GM11168 (cell line): ENCODE data around the gene WNT5B.

ENCODE experiments used
- in situ Hi-C: fragments of 300-500 bp; cut with MboI; formaldehyde crosslinking; loops from one replicate; pipeline ENCODE4 v1.12.0; 2022; ENCODE audit warnings: low sequenced_read_pairs; ENCODE audit not compliant: unreplicated experiment

The WNT5B gene

DNA sequence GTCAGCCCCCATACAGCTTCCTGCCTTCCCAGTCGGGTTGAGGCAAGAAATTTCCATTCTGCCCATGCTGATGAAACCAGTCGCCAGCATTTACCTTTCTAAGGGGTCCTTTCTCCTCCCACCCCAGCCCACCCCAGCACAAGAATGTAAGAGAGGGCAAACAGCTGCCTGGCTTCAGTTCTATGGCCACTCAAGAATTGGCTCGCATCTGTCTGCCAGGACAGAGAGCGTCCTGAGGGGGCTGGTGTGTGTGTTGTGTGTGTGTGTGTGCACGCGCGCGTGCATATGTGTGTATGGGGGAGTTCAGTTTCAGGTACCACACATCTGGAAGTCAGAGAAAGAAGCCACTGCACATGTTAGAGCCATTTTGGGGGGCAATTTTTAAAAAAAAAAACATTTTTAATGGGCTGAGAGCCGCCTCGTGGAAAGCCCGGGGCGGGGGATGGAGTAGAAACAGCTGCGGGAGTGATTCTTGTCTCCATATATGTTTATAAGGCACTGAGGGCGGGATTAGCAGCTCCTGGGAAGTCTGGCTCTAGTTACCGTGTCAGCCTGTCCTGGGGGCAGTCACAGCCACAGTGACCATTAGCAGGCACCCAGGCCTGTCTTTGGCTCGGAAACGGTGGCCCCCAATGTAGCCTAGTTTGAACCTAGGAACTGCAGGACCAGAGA lies at the start of gene WNT5B:
WNT5B (plus strand) TSS at position 566 of the 672 bp plus-strand sequence. CDS start 2,124 bp downstream, outside the sequence.
- in situ Hi-C loops = no loop called here

DNA sequence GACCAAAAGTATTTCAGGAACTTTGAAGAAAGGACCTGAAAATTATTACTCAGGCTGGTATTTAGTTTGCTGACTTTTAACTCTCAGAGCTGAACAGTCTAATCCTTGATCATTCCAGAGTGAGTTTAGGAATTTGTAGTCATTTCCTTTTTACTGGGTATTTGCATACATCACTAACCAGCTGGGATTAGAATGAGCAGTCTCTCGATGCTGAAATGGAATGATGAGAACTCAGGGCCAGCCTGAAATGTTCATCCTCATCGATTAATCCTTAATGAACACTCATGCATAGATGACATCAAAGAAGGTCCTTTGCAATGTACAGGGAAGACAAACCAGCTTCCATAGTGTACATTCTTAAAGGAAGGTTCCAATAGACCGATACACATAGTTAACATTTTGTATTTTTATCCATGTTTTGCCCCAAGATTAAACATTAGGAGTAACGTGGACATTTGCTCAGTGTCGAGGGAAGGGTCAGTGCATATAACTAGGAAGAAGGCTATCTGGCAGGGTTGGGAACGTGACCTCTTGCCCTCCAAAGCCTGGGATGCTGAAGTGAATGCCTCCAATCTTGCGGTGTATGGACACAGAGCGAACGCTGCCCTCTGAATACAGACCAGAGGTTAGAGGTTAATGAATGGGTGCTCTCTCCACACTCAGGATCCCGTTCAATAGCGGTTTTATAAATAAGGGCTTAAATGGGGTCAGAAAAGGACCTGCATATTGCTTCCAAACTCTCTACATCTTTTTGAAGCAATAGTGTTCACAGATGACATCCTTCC lies 49.2 kb upstream of the WNT5B start:
- in situ Hi-C loops = loop anchor here (5.0 kb wide), 1 partner anchor 63 kb away; no protein-coding TSS in a partner anchor

DNA sequence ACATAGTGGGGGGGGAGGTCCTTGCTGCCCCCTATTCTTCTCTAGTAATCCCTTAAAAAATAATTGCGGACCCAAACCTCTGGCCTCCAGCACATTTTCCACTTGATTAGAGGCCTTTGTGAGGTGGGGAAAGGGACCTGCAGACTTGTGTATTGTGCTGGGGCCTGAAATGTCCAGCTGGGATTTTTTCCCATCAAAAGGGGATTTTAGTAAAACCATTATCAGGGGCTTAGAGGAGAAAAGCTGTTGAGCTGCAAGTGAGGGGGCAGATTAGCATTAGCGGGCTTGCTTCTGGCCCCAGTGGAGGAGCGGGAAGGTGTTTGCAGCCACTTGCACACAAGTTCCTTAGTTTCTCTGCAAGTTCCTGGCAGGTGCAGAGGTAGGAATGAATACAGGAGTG lies 48.5 kb upstream of the WNT5B start:
- in situ Hi-C loops = no loop called here

DNA sequence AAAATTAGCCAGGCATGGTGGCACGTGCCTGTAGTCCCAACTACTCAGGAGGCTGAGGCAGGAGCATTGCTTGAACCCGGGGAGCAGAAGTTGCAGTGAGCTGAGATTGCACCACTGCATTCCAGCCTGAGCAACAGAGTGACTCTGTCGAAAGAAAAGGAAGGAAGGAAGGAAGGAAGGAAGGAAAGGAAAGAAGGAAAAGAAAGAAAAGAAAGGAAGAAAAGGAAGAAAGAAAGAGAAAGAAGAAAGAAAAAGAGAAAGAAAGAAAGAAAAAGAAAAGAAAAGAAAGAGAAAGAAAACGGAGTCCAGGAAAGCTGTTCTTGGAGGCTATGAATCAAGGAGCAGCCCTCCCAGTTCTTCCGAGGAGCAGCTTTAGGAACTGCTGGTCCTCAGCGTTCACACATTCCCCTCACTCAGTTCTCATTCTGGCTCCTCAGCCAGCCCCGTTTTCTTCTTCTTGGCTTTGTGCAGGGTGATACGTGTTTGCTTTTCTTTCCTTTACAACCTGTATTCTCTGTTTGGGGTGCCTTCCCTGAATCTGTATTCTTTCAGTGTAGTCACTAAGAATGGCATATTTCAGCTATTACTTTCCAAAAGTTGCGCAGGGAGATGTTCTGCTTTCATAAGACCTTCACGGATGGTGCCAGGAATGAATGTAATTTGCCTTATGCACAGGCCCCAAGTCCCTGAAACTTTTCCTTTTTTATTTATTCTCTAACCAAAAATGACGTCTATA lies 46.9 kb upstream of the WNT5B start:
- in situ Hi-C loops = no loop called here

DNA sequence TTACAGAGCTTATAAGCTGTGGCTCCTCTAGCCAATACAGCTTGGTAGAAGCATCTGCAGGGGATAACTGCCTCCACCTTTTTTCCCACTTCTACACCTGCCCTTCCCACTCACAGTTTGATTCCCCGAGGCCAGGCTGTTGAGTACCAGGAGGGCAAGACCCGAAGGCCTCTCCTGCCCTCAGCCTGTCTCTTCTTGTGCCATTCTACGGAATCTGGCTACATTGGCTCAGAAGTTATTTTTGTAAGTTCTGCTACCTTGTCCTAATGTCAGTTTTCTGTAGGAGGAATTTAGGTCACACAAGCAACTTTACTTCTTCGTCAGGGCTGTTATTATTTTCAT lies 46.4 kb upstream of the WNT5B start:
- in situ Hi-C loops = no loop called here

DNA sequence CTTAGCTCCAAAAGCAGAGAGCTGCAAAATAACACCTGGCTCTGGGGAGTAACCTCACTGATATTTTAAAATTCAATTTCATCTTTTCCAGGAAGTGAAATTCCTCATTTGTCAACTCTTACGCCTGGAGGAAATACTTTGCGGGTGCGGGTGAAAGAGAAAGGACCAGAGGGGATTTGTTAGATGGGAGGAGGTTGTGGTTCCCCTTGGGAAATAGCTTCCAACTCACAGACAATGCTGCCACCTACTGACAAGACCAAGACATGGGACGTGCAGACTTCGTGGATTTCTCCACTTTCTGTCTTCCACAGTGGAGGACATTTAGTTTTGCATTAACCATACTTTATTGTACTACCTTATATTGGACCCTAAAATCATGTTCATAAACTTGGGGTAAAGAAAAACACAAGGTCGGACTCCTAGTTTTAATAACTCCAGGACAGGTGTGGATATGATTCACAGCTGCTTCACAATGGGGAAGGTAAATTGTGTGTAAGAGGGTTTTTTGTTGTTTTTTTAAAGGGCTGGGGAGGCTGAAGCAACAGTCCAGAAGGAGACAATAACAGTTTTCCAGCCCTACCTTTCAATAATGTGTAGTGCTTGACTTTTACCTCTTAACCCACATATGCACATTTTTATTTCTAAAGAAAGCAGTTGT lies 45.5 kb upstream of the WNT5B start:
- in situ Hi-C loops = no loop called here

DNA sequence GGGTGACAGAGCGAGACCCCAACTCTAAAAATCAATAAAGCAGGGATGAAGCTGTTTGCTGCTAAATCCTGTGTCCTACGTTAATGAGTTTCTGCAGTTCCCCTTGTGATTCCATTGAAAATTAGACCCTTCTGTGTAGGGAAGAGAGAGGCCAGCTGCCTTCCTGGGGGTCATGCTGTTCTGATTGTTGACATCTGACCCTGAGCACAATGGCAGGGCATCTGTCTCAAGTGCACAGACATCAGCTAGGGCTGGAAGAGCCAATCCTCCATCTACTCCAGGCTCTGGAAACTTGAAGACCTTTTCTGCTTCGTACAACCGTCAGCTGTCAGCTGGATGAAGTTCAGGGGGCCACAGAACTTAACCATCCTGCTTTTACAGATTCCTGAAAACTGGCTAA lies 44.7 kb upstream of the WNT5B start:
- in situ Hi-C loops = no loop called here

DNA sequence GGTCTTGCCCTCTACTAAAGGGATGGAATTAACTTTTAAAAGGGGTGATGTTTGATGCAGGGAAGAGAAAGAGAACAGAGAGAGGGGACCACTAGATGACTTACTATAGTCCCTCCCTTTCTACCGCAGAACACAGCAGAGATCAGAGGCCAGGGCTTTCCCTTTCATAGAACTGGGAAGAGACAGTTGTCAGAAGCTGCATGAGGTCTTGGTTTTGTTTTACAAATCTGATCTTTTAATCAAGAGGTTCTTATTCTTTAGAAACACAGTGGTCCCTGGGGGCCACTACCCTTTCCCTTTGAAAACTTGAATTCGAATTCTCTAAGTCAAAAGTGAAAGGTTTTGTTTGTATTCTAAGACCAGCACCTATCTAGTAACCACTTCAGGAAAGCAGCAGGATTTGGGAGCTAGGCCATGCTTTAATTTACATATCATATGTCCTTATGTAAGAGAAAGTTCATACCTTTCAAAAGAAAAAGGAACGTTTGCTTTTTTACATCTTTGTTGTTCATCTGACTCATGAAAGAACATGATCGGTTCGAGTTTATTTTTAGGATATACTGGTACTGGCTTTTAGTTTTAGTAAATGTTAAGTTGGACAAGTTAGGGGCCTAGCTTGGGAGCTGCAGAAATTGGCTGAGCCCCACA lies 41.0 kb upstream of the WNT5B start:
- in situ Hi-C loops = loop anchor here (5.0 kb wide), 1 partner anchor 471 kb away; no protein-coding TSS in a partner anchor

DNA sequence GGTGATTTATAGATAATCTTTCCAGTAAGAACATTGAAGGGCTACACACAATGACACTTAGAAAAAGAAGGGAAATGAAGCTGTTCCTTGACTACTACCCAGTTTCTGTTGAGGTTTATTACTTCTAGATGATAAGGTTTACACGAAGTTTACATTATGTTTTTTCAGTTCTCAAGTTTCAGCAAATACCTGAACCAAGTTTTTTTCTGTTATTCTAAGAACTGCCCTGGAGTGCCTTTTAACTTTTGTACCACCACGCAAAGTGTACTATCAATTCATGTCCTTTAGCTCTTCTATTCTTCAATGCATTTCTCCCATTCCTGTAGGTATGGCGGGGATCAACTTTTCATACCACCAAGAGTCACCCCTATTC lies 40.5 kb upstream of the WNT5B start:
- in situ Hi-C loops = loop anchor here (5.0 kb wide), 1 partner anchor 471 kb away; no protein-coding TSS in a partner anchor

DNA sequence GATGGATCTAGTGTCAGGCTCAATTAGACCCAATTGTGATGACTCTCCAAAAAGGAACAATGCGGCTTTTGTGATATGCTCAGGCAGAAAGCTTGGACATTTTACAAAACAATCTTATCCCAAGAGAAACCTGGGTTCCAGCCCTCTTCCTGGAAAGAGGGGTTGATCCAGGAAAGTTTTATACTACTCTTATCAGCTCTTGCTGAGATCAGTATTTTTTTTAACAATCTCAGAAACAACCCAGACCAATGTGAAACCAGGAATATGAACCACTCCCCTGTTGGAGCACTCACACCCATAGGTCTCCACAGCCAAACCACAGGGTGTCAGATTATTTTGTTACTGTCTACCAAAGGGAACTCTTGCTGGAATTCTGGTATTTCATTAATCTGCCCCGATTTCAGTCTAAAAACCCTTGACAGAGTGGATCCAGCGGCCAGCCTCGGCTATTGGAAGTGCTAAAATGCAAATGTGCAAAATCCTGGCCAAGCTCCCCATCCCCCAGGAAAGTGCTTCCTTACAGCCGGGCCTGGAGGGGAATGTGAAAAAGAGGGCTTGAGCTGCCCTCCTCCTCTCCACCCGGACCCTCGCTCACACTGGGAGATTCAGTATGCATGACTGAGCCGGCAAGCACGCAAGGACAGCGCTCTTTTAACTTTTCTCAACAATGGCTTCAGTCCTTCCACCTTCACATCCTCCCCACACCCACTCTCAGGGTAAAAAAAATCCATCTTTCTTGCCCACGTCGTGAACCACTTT lies 38.6 kb upstream of the WNT5B start:
- in situ Hi-C loops = no loop called here

DNA sequence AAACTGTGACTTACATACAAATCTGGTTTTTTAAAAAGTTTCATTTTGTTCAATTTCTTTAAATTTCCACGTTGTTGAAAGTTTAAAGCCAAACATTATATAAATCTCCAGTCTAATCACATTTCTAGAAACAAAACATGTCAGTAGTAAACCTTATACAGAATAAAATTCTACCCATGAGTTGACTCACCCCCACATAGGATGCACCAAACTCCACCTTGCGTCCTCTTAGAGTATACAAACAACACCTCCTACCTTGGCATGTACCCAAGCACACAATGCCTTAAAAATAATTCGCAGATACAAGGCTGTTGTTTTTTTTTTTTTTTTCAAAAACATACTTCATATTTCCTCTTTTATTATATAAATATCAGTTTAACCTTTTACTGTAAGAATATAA lies 38.0 kb upstream of the WNT5B start:
- in situ Hi-C loops = no loop called here

DNA sequence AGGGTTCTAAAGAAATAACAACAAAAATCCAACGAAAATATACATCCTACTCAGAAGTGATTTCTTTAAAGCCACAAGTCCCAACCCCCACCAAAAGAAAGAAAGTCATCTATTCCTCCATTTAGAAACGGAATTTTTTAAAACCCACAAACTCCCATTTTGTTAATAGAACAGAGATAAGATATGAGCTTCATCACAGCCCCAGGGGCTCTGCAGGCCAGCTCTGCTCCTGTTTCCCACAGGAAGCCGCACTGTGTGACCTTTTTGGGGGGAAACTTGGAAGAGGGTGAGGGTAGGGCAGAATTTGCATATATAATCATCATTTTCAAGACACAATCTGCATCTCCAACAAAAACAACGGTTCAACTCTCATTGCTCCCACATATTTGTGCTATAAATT lies 37.5 kb upstream of the WNT5B start:
- in situ Hi-C loops = no loop called here

DNA sequence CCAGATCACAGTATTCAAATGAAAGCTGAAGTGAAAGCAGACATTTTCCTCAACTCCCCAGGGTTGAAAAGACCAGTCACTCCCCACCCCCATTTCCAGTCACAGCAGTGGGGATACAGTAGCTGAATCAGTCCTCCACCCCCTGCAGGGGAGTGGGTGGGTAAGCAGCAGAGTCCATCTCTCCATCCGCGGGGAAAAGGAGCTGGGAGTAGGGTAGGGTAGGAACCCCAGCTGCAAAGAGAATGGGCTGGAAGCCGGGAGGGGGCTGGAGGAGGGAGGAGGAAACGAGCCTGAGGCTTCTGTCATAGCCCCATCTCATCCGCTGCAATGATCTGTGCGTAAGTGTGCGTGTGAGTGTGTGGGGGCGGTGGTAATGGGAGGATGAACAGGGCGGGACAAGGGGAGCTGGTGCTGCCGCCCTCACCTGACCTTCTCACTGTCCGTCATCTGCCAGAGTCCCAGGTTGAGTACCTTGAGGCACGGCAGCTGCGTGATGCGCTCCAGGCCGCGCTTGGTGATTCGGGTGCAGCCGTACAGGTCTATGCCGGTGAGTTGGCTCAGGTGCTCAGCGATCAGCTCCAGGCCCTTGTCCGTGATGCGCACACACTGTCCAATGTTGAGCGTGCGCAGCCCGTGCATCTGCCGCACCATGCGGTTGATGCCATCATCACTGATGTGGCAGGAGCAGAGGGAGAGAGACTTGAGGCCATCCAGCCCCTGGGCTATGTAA lies 36.4 kb upstream of the WNT5B start:
- in situ Hi-C loops = no loop called here

DNA sequence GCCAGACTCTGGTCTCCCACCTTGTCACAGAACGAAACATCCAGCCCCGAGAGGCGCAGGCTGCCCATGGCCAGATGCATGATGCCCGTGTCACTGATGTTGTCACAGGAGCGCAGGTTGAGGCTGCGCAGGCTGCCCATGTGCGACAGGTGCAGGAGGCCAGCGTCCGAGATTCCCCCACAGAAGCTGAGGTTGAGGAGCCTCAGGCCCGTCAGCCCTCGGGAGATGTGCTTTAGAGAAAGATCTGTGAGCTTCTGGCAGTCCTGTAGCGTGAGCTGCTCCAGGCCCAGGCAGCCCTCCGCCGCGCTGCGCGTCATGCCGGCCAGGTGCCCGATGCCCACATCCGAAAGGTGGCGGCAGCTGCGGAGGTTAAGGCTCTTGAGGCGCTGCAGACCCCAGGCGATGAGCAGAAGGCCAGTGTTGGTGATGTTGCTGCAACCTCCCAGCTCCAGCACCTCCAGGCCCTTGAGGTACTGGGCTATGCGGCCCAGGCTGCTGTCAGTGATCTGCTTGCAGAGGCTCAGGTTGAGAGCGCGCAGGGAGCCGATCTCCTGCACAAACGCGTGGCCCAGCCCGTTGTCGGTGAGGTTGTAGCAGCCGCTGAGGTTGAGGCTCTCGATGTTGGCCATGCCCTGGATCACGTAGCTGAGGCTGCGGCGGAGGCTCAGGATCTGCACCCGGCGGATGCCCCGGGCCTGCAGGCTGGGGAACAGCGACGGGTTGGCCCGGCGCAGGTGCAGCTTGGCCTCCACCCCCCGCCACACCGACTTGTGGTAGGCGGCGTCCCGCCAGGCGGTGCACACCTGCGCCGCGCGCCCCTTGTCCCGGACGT lies 35.6 kb upstream of the WNT5B start:
- in situ Hi-C loops = no loop called here

DNA sequence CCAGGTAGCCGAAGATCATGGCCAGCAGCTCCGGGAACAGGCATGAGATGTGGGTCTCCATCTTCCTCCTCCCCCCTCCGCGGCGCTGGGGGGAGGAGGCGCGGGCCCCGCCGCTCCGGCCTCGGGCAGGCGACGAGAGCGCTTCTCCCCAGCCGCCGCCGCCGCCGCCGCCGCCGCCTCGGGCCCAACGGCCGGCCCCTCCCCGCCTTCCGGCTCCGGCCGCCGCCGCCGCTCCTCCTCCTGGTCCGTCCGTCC lies 35.1 kb upstream of the WNT5B start:
- in situ Hi-C loops = no loop called here

DNA sequence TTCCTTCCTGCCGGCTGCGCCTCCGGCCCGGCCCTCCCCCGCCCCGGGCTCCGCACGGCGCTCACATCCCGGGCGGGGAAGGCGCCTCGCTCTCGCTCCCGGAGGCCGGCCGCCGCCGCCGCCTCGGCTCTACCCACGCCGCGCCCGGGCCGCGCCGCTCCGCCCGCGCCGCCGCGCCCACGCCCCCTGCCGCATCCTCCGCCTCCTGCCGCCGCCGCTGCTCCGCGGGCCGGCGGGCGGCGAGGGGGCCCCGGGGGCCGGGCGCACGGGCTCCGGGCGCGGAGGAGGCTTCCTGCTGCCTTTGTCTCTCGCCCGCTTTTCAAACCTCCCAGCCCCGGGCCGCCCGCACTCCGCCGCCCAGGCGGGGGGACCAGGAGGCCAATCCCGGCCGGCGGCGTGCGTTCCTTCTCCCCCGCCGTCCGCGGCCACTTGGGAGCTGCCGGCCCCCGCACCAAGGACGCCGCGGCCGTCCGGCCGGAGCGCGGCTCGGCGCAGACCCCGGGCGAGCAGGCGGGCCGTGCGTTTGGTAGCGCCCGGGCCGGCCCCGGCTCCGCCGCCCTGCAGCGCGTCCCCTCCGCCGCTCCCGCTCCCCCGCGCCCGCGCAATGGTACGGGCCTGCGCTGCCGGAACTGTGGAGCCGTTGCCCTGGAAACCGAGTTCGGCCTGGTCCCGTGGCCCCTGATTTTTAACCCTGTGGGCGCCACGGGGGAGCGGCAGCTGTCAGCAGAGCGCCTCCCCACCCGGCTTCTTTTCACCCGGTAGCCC lies 34.6 kb upstream of the WNT5B start, which contains the start of gene FBXL14:
FBXL14 (minus strand) TSS at position 321 of the 765 bp plus-strand sequence. CDS start 515 bp downstream, outside the sequence.
- in situ Hi-C loops = no loop called here

DNA sequence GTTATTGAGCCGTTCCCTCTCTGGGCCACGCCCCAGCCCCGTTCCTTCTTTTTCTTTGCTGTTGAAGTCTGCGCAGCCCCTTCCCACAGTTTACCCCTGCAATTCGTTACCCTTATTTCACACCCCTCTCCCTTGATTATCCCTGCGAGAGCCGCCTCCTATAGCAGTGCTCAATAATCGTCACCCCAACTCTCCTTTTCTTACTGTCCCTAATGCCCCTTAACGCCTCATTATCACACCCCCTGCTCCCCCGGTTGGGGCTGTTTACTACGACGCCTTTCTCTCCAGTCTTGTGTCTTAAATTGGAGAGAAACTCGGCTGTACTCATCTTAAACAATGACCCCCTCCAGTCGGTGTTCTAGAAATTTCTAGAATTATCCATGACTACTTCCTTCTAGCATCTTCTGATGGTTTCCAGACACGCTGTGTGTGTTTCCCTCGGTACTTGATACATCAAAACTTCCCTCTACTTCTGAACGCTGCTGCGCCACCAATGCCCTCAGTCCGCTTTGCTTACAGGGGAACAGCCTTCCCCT lies 33.9 kb upstream of the WNT5B start:
- in situ Hi-C loops = no loop called here
